ENCODE measurements around the gene OPCML. TPM values are rescaled to one million over a fixed set of nuclear protein-coding genes. Genes with fewer than 3 reads are reported as not detected.
A peak's percentile ranks its signal among the peaks of the same experiment; 100 is the strongest.

The OPCML gene
- total RNA-seq, 1 donor from 2014 or later = 4.6 TPM

GRCh38 chr11:132646890-132647289 is 885.4 kb downstream of the OPCML start:
- Mint-ChIP-seq H3K4me1 (ENCODE audit: unreplicated experiment) (peaks cover 4% of the 10 kb centered on the region), H3K4me3 (no peak overlapping the region), H3K27me3 (peaks cover 50% of the 10 kb centered on the region), H3K36me3 (no peaks in the 10 kb centered on the region), H3K27ac (no peak overlapping the region), H3K9me3 (no peaks in the 10 kb centered on the region)
- TF ChIP-seq CTCF (conservative IDR thresholded peaks at IDR 0.05) = no peak
- DNase-seq (ENCODE audit: extremely low spot score, unreplicated experiment) = no peak

GRCh38 chr11:132644520-132645239 is 887.6 kb downstream of the OPCML start:
- H3K27ac Mint-ChIP-seq = no peak overlapping the region

GRCh38 chr11:132643239-132643638 is 889.1 kb downstream of the OPCML start:
- DNase-seq (ENCODE audit: extremely low spot score, unreplicated experiment) = no peak
- H3K27ac Mint-ChIP-seq = no peak overlapping the region
- no peak overlapping the region for H3K4me3 Mint-ChIP-seq
- no peak for TF ChIP-seq CTCF (conservative IDR thresholded peaks at IDR 0.05)
- no peaks in the 10 kb centered on the region for H3K9me3 Mint-ChIP-seq
- H3K27me3 Mint-ChIP-seq = peaks cover 38% of the 10 kb centered on the region
- H3K4me1 Mint-ChIP-seq (ENCODE audit: unreplicated experiment) = peaks cover 4% of the 10 kb centered on the region
- no peaks in the 10 kb centered on the region for H3K36me3 Mint-ChIP-seq

More at GRCh38 chr11:132644520-132645239, 887.6 kb downstream of the OPCML start:
- Mint-ChIP-seq H3K27me3 (peaks cover 41% of the 10 kb centered on the region), H3K4me1 (ENCODE audit: unreplicated experiment) (peaks cover 4% of the 10 kb centered on the region), H3K9me3 (no peaks in the 10 kb centered on the region), H3K4me3 (no peak overlapping the region), H3K36me3 (no peaks in the 10 kb centered on the region)
- DNase-seq (ENCODE audit: extremely low spot score, unreplicated experiment) = no peak
- TF ChIP-seq CTCF (conservative IDR thresholded peaks at IDR 0.05) = peak; percentile 30

GRCh38 chr11:132640952-132641351 is 891.3 kb downstream of the OPCML start:
- Mint-ChIP-seq H3K36me3 (no peaks in the 10 kb centered on the region), H3K27ac (no peak overlapping the region), H3K4me3 (no peak overlapping the region), H3K9me3 (no peaks in the 10 kb centered on the region), H3K27me3 (peaks cover 19% of the 10 kb centered on the region), H3K4me1 (ENCODE audit: unreplicated experiment) (peaks cover 11% of the 10 kb centered on the region)
- no peak for DNase-seq (ENCODE audit: extremely low spot score, unreplicated experiment)
- TF ChIP-seq CTCF (conservative IDR thresholded peaks at IDR 0.05) = no peak

GRCh38 chr11:132639986-132640385 is 892.3 kb downstream of the OPCML start:
- H3K9me3 Mint-ChIP-seq = no peaks in the 10 kb centered on the region
- no peak for TF ChIP-seq CTCF (conservative IDR thresholded peaks at IDR 0.05)
- no peak overlapping the region for H3K27ac Mint-ChIP-seq
- H3K27me3 Mint-ChIP-seq = peaks cover 17% of the 10 kb centered on the region
- no peak overlapping the region for H3K4me3 Mint-ChIP-seq
- H3K36me3 Mint-ChIP-seq = no peaks in the 10 kb centered on the region
- peaks cover 18% of the 10 kb centered on the region for H3K4me1 Mint-ChIP-seq (ENCODE audit: unreplicated experiment)
- DNase-seq (ENCODE audit: extremely low spot score, unreplicated experiment) = no peak

All from type B pancreatic cell (in vitro differentiated cells).